Colonic mucosa (tissue), 4 donors: ENCODE measurements around the gene COL13A1. TPM values are rescaled to one million over a fixed set of nuclear protein-coding genes. Genes with fewer than 3 reads are reported as not detected.

Experiments used
- DNase-seq: peaks from one replicate; pipeline ENCODE4 v3.0.0-alpha.2; 2020
- H3K27ac ChIP-seq: fragments of 200-600 bp; one replicate; pipeline ENCODE4 v1.8.0; 2021
- H3K27me3 ChIP-seq: fragments of 200-600 bp; one replicate; pipeline ENCODE4 v1.8.0; 2021
- H3K36me3 ChIP-seq: fragments of 200-600 bp; one replicate; pipeline ENCODE4 v1.8.0; 2021
- H3K4me1 ChIP-seq: fragments of 200-600 bp; one replicate; pipeline ENCODE4 v1.8.0; 2021; ENCODE audit warnings: mild to moderate bottlenecking
- H3K4me3 ChIP-seq: fragments of 200-600 bp; one replicate; pipeline ENCODE4 v1.8.0; 2021
- H3K9ac ChIP-seq, 2 donors: one replicate each; pipeline ENCODE4 v1.7.0; 2013; ENCODE audit warnings: control low read depth in 2 of 2, low read depth in 2 of 2, low read length in 2 of 2
- H3K9me3 ChIP-seq: fragments of 200-600 bp; one replicate; pipeline ENCODE4 v1.8.0; 2021
- CTCF ChIP-seq: fragments of 200-600 bp; IDR thresholded peaks from one replicate; pipeline ENCODE4 v1.8.0; 2022; ENCODE audit warnings: antibody characterized with exemption, mild to moderate bottlenecking
- intact Hi-C: fragments of 100-400 bp; cut with DNase I; formaldehyde crosslinking; loops from one replicate; pipeline ENCODE4 v1.14.1; 2022
- total RNA-seq, 2 donors: library from RNA; stranded (reverse); fragmentation: NEBNext Ultra II Directional in 1 of 2; extraction: Animal tissue kit (Norgen Biotek cat#: 25700) in 1 of 2; gene quantifications; one replicate each; pipeline ENCODE4 v1.2.1, GENCODE V29; 2021
- donor health status: healthy.
- donor health status: DM: no; HTN: no; CAD: no.
- donor health status: DM: no; HTN: no; CAD: no.

The COL13A1 gene
- total RNA-seq, 2 donors from 2014 or later, result 1.0 to 1.1 TPM

DNA sequence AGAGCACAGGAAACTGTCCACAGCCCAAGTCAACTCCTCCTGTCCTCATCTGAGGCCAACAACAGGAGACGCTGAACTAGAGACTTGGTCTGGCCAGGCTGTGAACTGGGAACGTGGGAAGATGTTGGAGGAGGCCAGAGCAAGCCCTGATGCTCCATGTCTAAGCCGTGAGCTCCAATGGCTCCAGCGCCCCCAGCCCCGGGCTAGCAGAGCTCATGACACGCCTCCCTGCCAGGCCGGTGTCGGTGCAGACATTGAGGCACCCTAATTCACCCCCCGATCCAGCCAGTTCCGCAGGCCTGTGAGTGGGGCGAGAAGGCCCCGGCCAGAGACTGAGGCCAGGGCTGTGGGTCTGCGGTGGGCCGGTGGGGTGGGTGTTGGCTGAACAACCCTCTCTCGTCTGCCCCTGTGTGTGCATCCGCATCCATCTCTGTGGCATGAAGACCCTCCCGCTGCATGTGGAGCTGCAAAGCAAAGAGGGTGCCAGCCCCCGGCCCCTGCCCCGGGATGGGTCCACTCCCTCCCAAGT, 141.7 kb downstream of the COL13A1 start:
- no peak for DNase-seq
- Histone ChIP-seq H3K4me1 (no peaks in the 10 kb centered on the region), H3K27me3 (no peaks in the 10 kb centered on the region), H3K36me3 (no peaks in the 10 kb centered on the region), H3K27ac (no peak overlapping the region), H3K9ac (no peak overlapping the region), H3K4me3 (no peak overlapping the region), H3K9me3 (no peaks in the 10 kb centered on the region)
- intact Hi-C loops, result no loop called here
- TF ChIP-seq CTCF, result no peak

GRCh38 chr10:69944761-69945160, 143.1 kb downstream of the COL13A1 start:
- Histone ChIP-seq H3K4me3 (no peak overlapping the region), H3K9me3 (no peaks in the 10 kb centered on the region), H3K27ac (no peak overlapping the region), H3K36me3 (no peaks in the 10 kb centered on the region), H3K27me3 (no peaks in the 10 kb centered on the region), H3K4me1 (no peaks in the 10 kb centered on the region), H3K9ac (no peak overlapping the region)
- intact Hi-C loops, result no loop called here
- DNase-seq, result no peak
- TF ChIP-seq CTCF, result no peak

DNA sequence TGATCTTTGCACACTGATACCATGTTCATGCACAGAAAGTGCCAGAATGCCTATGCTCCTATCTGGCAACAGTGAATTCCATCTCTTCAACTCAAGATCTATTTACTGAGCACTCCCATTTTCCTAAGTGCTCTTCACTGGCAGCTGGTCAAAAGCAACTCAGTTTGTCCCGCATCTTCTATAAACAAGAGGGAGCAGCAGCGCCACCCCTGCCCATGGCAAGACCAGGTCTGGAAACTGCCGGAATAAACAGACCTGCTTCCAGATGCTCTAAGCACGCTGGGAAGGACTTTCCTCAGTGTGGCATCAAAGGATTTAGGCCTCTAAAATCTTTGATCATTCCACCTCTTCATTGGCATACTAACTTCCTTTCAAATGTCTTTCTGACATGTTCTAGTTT, 146.6 kb downstream of the COL13A1 start:
- no peak overlapping the region for H3K9ac ChIP-seq
- TF ChIP-seq CTCF, result no peak
- no peak overlapping the region for H3K27ac ChIP-seq
- DNase-seq, result no peak
- no peaks in the 10 kb centered on the region for H3K9me3 ChIP-seq
- intact Hi-C loops, result no loop called here
- no peaks in the 10 kb centered on the region for H3K36me3 ChIP-seq
- H3K4me1 ChIP-seq, result no peaks in the 10 kb centered on the region
- H3K27me3 ChIP-seq, result no peaks in the 10 kb centered on the region
- no peak overlapping the region for H3K4me3 ChIP-seq

DNA sequence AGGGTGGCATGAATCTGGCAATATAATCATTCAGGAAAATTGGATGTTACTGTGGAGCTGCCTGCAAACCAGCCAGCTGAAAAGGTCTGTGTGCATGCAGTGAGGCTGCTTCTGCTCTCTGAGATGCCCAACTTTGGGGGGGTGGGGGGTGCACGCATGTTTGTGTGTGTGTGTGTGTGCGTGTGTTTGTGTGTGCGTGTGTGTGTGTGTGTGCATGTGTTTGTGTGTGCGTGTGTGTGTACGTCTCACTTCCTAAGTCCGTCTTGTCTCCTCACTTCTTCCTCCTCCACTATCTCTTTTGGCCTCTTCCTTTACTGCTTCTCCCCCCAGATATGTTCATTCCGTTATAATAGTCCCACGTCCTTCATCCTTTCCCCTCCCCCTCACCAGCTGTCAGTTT, 148.1 kb downstream of the COL13A1 start:
- Histone ChIP-seq H3K27me3 (no peaks in the 10 kb centered on the region), H3K4me1 (no peaks in the 10 kb centered on the region), H3K9me3 (no peaks in the 10 kb centered on the region), H3K27ac (no peak overlapping the region), H3K4me3 (no peak overlapping the region), H3K36me3 (no peaks in the 10 kb centered on the region), H3K9ac (no peak overlapping the region)
- intact Hi-C loops, result no loop called here
- no peak for TF ChIP-seq CTCF
- DNase-seq, result no peak

DNA sequence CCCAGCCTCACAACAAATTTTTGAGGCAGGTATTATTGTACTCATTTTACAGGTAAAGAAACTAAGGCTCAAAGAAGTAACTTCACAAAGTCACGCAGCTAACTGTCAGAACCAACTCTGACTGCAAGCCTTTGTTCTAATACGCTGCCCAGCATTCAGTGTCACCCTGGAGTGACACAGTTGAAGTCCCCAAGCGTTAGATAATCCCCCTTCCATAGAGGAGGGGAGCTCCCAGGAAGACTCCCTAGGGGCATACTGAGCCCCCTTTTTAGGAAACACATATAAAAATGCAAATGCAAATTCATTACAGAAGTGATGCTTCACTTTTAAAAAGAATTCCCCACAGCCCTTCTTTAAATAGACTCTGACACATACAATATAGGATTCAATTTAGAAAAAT, 150.0 kb downstream of the COL13A1 start:
- no peaks in the 10 kb centered on the region for H3K36me3 ChIP-seq
- no peak for DNase-seq
- no peak overlapping the region for H3K27ac ChIP-seq
- H3K4me3 ChIP-seq, result no peak overlapping the region
- H3K9me3 ChIP-seq, result no peaks in the 10 kb centered on the region
- H3K9ac ChIP-seq, result no peak overlapping the region
- no peaks in the 10 kb centered on the region for H3K27me3 ChIP-seq
- H3K4me1 ChIP-seq, result no peaks in the 10 kb centered on the region
- no peak for TF ChIP-seq CTCF
- intact Hi-C loops, result no loop called here
